Choroid plexus epithelial cell (primary cell): Measurements from ENCODE around the gene MAN2A1.

Source experiments
- DNase-seq: peaks from one replicate; pipeline ENCODE4 v3.0.0-alpha.2; 2010; ENCODE audit warnings: low read depth
- H3K4me3 ChIP-seq: 2 replicates; pipeline ENCODE4 v1.5.1; 2011; ENCODE audit warnings: low read depth, mild to moderate bottlenecking, control low read depth, low read length, moderate library complexity
- TF ChIP-seq, protein P1 (sequence below): conservative IDR thresholded peaks from 2 replicates; pipeline ENCODE4 v1.5.1; 2011; ENCODE audit warnings: low read depth, mild to moderate bottlenecking, control low read depth, inconsistent platforms, low read length, moderate library complexity

MAN2A1 gene

DNA sequence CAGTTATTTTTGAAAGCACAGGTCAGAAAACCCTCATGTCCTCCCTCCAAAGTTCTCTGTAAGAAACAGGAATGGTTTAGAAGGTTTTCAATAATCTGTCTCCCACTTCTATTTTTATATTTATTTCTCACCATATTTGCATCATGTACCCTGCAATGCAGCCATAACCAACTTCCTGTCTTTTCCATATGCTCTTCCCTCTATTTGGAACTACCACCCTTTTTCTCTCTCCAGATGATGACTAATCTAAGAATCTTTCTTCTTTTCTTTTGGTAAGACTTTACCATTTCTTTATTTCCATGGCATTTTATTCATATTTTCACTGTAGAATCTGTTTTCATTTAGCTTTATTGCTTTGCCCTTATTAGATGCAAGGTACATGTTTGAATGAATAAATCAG lies 33.9 kb downstream of the MAN2A1 start:
- no peak for DNase-seq
- TF ChIP-seq, protein P1, sequence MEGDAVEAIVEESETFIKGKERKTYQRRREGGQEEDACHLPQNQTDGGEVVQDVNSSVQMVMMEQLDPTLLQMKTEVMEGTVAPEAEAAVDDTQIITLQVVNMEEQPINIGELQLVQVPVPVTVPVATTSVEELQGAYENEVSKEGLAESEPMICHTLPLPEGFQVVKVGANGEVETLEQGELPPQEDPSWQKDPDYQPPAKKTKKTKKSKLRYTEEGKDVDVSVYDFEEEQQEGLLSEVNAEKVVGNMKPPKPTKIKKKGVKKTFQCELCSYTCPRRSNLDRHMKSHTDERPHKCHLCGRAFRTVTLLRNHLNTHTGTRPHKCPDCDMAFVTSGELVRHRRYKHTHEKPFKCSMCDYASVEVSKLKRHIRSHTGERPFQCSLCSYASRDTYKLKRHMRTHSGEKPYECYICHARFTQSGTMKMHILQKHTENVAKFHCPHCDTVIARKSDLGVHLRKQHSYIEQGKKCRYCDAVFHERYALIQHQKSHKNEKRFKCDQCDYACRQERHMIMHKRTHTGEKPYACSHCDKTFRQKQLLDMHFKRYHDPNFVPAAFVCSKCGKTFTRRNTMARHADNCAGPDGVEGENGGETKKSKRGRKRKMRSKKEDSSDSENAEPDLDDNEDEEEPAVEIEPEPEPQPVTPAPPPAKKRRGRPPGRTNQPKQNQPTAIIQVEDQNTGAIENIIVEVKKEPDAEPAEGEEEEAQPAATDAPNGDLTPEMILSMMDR: no peak
- H3K4me3 ChIP-seq: no peak overlapping the region

DNA sequence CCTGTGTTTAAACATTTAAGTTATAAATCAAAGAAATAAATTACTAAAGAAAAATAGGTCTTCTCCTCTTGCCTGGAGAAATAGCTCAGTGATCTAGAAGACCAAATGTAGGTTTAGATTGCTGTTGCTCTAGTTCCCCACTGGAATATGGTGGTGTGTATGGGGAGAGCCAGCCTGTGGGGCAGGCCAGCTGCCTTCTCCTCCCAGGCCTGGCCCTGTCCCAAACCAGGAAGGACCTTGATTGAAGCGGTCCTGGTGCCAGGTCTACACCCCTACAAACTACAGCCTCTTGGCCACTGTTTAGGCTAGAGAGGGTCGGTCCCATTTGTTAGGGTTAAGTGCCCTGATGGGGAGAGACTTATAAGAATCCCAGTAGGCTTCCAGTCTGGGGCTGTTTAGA lies 35.4 kb downstream of the MAN2A1 start:
- no peak for DNase-seq

DNA sequence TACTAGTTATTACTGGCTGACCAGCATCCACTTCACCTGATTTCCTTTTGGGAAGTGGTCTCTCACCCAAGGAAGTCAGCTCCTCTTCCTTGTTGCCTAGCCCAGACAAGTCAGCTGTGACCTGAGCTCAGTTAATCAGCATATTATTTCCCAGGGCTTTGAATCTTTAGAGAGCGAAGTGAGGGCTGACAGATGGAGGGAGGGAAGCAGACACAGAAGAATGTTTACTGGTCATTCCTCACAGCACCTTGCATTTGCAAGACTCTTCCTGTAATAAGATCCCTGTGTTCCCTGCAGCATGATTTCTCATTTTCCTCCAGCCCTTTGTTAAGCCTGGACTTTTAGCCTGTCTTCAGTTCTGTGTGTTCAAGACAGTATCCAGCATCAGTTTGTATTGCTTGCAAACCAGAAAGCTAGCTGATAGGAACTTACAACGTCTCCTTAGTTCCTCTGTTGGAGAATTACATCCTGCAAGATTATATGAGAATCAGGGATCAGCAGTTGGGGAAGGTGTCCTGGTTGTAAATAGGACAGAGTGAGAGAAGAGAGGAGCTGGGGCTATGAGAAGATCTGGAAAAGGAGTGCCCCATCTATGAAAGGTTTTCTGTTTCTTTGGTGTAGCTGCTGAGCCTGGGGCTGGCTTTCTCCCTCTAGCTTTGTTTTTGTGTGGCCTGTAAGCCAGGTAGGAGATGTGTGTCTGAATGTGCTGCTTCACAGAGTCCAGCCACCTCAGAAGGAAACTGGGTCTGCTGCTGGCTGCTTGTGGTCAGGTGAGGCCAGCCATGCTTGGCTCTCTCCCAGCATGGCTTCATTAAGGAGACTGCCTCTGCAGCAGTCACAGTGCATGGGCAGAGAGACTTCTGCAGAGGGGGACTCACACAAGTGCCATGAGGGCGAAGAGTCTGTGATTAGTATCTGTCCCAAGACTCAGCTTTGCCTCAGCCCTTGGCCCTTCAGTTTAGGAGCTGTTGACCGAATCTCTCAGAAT lies 50.3 kb downstream of the MAN2A1 start:
- DNase-seq: peak; percentile 63
- TF ChIP-seq, protein P1: no peak
- no peak overlapping the region for H3K4me3 ChIP-seq

More for the DNA sequence above, 35.4 kb downstream of the MAN2A1 start:
- H3K4me3 ChIP-seq: no peak overlapping the region
- TF ChIP-seq, protein P1: no peak

DNA sequence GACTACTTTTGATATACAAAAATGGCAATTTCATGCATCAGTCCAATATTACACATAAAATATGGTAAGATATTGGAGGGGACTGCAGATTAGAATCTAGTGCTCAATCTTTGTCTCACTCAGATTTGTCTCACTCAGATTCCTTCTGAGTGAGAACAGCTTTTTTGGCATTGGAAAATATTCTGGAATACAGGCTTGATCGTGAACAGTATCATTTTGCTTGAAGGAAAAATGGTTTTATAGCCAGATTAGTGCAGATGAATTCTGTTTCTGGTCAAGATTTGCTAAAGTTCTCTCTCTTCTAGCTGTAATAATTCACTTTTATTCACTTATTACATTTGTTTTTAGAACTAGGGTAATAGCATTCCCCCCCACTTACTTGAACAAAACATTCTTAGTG lies 51.2 kb downstream of the MAN2A1 start:
- DNase-seq: no peak
- no peak overlapping the region for H3K4me3 ChIP-seq
- TF ChIP-seq, protein P1: no peak

DNA sequence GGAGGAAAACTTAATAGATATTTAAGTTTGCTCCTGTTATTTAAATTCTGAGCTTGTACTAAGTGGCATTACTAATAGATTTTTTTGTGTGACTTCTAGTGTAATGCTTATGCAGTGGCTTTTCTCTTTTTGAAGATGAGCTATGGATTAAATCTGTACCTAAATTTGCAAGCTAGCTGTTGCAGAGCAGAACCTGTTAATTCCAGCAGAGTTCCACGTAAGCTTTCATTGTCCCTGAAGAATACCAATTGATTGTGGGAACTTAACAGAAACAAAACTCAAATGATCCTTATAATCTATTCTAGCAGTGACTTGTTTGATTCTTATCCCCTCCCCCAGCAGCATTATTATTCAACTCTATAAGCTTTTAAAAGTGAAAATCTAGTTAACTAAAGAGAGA lies 51.7 kb downstream of the MAN2A1 start:
- no peak for DNase-seq
- TF ChIP-seq, protein P1: no peak
- H3K4me3 ChIP-seq: no peak overlapping the region

DNA sequence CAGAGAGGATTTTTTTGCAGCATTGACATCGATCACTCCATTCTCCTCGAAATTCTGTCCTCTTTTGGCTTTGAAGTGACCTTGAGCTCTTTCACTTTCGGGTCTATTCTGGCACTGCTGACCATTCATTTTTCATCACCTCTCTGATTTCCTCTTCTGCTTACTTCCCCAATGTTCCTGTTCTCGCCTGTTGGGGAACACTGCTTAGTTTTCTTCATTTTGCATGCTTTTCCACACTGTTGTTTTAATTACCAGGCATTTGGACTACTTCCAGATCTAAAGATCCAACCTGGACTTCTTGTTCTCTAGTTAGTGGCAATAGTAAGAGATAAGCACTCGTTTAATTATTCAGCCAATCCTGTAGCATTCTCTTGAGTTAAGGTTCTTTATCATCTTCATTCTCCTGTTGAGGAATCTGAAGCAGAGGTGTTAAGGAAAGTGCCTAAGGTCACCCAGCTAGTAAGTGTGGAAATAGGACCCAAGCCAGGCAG lies 53.4 kb downstream of the MAN2A1 start:
- no peak overlapping the region for H3K4me3 ChIP-seq
- peak; percentile 44 for DNase-seq

More for the DNA sequence above, 53.4 kb downstream of the MAN2A1 start:
- TF ChIP-seq, protein P1: no peak
